Cortex of kidney (tissue), 1 donor: ENCODE results near the gene USP34.
"Not testable (repeated sequence)": the region's sequence is repeated elsewhere in the genome, so short reads cannot be mapped to it uniquely, and the experiment has no call there.

Experiments used
- DNase-seq: peaks from one replicate; lab custom pipeline; 2025; lab: John Stamatoyannopoulos, UW

USP34 gene

DNA sequence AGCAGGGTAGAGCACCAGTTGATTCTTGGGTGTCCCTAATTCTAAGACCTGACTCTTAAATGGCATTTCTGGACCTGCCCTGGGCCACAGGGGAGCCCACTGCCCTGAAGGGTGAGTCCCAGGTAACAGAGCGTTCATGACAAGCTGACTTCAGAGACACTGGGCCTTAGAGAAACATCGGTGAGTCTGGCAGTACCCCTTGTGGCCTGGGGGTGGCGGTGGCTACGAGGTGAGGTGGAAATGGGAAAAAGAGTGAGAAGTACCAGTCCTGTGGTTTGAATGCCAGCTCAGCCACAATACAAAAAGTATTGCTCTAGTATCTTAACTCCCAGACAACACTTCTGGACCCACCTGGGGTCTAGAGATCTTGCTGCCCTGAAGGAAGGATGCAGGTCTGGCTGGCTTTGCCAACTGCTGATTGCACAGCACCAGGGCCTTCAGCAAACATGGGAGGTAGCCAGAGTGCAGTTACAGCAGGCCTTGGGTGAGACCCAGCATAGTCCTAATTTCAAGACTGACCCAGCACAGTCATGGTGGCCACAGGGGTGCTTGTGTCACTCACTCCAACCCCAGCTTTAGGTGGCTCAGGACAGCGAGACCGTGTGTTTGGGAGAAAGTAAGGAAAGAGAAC is 44.5 kb downstream of the USP34 start:
- DNase-seq = no peak

DNA sequence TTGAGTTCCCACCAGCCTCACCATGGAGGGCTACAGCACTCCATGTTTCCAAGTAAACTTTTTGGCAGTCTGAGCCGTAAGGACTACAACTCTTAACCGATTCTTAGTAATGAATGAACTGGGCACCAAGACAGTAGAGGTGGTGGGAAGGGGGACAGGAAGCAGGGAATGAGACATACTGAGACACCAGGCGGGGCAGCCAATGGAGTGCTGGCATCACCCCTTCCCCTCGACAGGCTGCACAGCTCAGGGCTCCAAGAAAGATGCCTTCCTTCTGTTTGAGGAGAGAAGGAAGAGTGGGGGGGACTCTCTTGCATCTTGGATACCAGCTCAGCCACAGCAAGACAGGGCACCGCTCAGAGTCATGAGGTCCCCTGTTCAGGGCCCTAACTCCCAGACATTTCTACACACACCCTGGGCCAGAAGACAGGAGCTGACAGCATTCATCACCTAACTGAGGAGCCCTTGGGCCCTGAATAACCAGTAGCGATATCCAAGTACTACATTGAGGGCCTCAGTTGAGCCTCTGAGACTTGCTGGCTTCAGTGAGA is 45.2 kb downstream of the USP34 start:
- DNase-seq = no peak

DNA sequence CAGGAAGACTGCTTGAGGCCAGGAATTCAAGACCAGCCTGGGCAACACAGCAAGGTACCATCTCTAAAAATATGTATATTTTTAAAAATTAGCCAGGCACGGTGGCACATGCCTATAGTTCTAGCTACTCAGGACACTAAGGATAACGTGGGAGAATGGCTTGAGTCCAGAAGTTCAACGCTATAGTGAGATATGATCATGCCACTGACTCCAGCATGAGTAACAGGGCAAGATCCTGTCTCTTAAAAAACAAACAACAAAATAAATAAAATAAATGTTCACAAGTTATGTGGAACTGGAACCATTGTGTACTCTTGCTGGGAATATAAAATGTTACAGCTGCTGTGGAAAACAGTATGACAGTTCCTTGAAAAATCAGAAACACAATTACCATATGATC is 47.2 kb downstream of the USP34 start:
- DNase-seq = no peak

DNA sequence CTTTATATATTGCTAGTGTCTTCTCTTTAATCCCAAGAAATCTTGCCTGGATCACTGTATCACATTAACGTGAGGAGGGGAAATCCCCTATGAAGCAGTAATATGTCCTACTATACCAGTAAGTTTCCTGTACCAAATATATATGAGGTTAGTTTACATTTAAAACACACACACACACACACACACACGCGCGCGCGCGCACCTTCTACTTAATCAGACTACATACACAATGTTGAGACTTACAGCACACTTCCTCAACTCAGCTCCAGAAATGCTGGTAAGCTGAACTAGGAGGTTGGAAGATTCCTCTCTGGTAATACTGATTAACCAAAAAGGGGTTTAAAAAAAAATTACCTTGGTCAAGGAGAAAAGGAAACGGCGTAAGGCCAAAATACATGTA is 49.3 kb downstream of the USP34 start:
- DNase-seq = no peak

DNA sequence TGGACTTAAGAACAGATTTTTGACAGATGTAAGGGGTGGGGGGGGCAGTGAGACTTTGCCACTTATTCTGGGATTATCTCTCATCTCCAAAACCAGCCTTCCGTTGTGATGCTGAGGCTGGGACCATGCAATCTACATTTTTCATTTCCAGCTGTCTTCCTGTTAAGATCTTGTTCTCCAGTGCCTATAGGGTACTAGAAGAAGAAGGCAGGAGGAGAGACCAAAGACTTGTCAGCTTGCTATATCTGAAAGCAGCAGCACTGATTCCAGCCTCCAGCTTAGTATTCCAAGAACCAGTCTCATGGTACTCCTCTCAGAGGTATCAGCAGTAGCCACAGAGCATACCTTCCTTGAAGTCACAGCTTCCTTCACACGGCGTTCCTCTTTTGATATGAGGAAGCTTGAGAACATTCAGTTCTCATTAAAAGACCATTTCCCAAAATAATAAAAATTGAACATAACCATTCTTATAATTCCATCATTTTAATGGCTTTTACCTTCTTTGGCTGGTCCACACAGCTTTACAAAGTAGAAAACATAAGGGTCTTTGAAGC is 49.8 kb downstream of the USP34 start:
- DNase-seq = no peak

DNA sequence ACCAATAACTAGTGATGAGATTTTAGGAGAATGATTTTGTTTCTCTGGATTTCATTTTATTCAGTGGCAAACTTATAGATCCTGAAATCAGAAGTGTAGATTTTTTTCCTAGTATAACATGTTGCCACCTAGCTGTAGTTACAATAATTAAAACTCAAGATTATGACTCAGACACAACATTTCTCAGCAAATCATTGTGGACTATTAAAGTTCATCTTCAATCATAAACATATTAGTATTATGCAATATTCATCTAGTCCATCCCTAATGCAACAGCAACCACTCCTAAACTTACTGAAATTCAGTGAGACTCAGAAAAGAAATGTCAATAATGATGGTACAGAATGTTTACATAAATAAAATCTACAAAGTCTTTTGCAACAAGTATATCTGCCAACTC is 51.3 kb downstream of the USP34 start:
- DNase-seq = no peak

DNA sequence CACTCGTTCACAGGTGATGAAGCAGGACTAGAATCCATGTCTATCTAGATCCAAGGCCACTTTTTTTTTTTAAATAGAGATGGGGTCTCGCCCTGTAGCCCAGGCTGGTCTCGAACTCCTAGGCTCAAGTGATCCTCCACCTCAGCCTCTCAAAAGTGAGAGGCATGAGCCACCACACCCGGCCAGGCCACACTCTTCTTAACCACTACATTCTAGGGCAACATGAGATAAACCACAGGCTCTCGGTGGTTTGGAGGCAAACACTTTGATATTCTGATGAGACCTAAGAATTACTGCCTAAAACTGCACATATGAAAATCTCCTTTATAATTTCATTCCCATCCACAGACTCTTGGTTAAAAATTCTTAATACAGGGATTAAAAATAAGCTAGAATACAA is 51.8 kb downstream of the USP34 start:
- no peak for DNase-seq

DNA sequence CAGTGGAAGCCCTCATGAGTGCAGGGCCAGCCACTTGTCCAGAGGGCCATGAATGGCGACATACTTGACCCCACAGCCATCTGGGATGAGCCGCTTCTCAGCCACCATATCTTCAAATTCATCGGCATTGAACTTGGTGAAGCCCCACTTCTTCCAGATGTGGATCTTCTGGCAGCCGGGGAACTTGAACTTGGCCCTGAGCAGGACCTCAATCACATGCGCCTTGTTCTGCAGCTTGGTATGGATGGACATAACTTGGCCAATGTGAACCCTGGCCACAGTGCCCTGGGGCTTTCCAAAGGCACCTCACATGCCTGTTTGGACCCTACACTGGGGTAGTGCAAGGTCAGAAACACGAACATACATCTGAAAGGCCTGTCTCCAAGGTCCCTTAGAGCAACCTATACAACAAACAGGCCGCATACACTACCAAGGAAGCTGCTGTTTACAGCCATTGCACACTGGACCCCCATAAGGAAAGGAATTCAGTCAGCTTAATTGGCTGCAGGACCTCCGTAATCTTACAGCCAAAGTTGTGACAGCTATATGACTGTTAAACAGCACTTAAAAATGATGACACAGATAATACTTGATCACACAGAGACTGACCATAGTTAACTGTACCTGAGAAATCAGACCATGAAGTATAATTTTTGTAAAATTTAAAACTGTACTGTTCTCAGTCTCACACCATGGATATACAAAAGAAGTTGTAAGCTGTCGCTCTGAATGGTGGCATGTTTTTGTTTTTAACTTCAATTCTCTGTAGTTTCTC is 53.8 kb downstream of the USP34 start:
- DNase-seq = no peak

DNA sequence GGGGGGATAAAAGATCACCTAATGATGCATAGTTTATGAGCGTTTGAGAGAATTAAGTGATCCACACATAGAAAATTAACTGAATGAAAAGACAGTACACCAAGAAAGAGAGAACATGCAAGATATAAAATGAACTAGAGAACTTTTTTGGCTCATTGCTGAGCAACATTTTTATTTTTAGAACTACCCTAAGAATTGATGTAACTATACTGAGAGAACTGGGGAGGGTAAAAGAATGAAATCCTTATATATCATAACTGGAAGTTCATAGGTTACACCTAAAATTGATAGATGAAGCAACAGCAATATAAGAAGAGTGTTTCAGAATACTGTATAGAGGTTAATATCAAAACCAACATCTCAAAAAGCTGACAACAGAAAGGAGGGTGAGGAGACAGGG is 55.6 kb downstream of the USP34 start:
- no peak for DNase-seq

DNA sequence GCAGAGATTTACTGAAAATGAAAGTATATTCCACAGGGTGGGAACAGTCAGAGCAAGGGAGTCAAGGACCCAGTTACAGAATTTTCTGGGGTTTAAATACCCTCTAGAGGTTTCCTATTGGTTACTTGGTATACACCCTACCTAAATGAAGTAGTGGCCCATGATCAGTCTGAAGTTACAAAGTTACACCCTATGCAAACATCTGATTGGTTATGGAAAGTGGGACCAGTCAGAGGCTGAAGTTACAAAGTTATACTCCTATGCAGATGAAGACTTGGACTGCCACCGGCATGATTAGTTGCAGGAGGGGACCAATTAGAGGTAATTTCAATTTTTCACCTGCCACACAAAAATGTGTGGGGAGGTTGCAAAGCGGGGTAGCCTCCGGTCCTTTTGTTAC is 56.2 kb downstream of the USP34 start:
- DNase-seq = no peak

DNA sequence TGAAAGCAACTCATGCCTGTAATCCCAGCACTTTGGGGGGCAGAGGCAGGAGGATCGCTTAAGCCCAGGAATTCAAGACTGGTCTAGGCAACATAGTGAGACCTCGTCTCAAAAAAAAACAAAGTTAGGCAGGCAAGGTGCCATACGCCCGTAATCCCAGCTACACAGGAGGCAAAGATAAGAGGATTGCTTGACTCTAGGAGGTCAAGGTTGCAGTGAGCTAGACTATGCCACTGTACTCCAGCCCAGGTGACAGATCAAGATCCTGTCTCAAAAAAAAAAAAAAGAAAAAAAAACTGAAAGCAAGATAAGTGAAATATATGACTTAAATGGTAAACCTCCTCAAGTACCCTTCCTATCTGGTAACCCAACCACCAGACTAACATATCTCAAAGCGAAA is 59.8 kb downstream of the USP34 start:
- DNase-seq = no peak

DNA sequence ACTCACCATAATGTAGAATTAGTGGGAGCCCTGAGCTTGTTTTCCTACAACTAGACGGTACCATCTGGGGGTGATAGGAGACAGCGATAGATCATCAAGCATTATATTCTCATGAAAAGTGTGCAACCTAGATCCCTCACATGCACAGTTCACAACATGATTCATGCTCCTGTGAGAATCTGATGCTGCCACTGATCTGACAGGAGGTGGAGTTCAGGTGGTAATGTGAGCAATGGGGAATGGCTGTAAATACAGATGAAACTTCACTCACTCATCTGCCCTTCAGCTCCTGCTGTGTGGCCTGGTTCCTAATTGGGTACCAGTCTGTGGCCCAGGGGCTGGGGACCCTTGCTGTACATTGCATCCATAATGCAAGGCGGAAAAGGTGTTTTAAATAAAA is 60.7 kb downstream of the USP34 start:
- no peak for DNase-seq

DNA sequence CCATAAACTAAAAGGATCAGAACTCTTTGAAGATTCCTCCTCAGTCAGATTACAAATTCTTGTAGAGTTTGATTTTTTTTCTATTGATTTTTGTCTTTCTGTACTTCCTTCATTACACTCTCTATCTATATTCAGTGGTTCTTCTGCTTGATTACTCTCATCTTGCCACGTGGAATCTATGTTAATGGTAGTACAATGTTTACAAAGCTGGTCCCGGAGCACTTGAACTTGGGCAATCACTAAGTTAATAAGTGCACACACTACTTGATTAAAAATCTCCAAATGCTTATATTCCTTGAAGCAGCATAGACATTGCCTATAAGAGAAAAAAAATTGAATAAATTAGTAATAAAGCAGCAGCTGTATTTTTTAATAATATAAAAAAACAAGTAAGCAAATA is 65.1 kb downstream of the USP34 start:
- no peak for DNase-seq

DNA sequence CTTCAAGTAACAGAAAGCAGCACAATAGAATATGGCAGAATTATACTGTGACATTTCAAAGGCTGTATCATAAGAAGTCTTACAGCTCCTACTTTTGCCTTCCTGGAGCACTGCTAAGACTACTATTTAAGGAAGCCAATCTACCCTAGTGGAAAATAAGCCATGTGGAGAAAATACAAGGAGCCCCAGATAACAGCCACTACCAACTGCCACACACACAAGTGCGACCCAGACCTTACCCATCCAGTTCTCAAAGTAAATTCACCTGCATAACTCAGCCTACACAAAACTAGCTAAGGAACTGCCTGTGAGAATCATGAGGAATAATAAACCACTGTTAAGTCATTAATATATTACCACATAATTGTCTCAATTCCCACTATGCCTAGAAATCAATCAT is 66.4 kb downstream of the USP34 start:
- no peak for DNase-seq

DNA sequence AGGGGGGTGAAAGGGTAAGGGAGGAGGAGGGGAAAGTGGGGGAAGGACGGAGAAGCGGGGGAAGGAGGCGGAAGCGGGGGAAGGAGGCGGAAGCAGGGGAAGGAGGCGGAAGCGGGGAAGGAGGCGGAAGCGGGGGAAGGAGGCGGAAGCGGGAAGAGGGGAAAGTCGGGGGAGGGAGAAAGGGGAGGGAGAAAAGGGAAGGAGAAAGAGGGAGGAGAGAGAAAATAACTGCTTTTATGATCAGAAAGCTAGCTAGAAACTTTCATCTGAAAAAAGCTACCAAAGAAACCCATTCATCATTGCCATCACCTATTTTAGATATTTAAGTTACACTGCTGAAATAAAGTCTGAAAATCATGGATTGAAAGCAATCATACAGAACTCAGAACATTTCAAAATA is 72.5 kb downstream of the USP34 start:
- DNase-seq = no peak

DNA sequence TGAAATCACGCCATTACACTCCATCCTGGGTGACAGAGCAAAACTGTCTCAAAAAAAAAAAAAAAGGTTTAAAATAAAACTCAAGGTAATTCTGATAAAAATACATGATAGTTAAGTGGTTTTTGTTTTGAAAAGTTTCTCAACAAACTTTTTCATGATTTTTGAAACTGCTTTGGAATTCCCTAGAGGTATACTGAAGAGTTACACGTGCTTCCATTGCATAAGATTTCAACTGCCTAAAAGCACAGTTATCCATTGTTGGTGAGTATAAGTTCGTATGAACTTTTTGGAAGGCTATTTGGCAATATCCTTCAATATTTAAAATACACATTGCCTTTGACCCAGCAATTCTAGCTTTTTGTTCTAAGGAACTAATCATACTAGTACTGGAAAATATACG is 74.9 kb downstream of the USP34 start:
- no peak for DNase-seq

DNA sequence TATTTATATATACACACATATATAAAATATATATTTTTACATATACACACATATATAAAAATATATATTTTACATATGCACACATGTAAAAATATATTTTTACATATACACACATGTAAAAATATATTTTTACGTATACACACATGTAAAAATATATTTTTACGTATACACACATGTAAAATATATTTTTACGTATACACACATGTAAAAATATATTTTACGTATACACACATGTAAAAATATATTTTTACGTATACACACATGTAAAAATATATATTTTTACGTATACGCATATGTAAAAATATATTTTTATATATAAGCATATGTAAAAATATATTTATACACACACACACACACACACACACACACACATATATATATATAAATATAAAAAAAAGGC is 83.3 kb downstream of the USP34 start:
- not testable (repeated sequence) for DNase-seq

DNA sequence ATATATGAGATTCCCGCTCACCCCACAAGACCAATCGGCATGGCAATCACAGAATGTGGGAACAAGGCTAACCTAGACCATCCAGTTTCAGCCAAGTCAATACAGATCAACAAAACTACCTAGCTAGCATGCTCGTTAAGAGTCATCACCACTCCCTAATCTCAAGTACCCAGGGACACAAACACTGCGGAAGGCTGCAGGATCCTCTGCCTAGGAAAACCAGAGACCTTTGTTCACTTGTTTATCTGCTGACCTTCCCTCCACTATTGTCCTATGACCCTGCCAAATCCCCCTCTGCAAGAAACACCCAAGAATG is 90.0 kb downstream of the USP34 start:
- DNase-seq = not testable (repeated sequence)

DNA sequence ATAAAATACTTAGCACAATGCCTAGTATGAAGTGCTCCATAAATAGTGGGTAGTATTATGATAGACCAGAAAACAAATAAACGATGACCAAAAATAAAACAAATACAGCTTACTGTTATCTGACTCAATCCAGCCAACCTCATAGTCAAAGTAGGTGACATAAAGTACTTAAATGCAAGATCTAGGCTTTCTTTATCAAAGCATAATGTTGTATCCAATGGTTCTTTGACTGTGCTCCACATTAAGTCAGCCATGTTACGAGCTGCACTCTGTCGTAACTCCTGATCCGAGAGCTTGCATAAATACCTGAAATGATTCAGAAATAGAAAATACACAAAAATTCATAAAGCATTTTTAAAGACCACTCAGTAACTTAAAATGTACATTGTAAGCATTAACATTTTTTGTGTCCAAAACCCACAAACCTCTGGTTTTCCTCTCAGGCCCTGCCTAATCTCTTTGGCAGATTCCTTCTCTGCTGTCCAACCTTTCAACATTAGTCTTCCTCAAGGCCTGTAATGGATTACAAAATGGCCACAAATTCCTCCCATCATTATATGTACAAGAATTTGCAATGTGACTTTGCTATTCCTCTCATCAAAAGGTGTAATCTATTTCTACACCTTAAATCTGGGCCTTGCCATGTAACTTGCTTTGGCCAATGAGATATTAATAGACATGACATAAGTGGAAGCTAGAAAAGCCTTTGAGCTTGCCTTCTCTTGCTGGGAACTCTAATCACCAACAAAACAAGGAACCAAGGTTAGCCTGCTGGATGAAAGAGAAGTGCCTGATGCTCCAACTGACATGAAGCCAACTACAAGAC is 90.6 kb downstream of the USP34 start:
- DNase-seq = no peak

DNA sequence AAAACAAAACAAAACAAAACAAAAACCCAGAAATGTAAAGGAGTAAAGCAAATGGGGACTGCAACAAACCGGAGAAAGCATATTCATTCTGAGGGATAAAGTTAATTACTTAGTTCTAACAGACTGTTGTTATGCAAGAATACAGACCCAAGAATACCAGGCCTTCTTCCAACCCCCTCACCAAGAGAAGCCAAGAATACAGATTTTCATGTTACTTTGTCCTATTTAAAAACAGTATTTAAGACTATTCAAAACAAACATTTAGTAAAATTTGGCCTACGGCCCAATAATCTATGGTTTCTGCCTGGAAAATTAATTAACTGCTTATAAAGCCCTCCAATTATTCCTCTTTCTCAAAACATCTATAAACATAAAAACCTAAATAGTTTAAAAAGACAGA is 91.4 kb downstream of the USP34 start:
- DNase-seq = no peak

DNA sequence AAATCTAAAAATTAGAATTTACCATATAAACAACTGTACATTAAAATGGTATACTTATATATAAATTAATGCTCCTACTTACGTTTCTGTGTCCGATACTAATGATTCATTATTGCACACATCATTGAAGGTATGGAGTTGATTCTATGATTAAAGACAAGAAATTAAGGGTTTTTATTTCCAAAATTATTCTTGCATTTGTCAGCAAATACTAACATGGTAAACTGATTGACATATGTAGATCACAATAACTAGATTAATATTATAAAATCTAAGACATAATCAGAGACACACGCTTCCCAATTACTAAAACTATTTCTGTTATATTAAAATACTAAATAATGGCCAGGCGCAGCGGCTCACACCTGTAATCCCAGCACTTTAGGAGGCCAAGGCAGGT is 92.6 kb downstream of the USP34 start:
- DNase-seq = no peak

DNA sequence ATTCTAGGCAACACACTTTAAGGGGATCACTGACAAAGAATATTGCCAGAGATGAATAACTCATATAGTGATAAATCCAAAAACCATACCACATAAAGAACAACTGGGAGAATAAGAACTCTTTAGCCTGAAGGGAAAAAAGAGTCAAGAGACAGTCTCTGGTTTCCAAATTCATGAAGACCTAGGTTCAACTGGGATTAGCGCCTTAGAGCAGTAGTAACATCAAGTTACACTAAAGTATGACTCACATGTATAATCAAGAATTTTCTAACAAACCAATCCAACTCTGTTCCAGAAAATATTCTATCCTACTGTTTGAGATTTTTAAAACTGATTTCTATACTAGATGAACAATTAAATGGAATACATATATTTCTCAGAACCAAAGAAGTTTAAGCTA is 93.8 kb downstream of the USP34 start:
- DNase-seq = no peak

DNA sequence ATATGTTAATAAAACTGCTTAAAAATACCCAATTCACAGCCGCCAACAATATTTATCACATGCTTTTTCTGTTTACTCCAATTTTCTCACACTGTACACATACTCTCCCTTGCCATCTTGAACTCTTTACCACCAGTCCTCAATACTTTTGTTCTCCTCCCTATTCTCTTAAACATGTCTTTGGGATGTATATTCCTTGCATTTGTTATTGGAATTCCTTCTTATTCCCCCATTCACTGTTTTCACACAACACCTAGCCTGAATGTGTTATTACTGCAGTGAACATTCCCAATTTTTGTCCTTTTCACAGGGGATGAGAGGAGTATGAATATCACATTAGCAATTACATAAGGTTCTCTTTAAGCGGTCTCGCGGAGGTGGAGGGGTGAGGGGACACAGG is 94.7 kb downstream of the USP34 start:
- no peak for DNase-seq
